ENCODE results near the gene LCN15.
"Not testable (repeated sequence)": the region's sequence is repeated elsewhere in the genome, so short reads cannot be mapped to it uniquely, and the experiment has no call there.

The LCN15 gene

GRCh38 chr9:136755302-136756133 lies 8.8 kb downstream of the LCN15 start:
- DNase-seq (ENCODE audit: low read depth), result not testable (repeated sequence)

- DNase-seq (ENCODE audit: low read depth), result no peak
These were observed 9.6 kb downstream of the LCN15 start for GRCh38 chr9:136754626-136755301.

GRCh38 chr9:136754059-136754572 lies 10.2 kb downstream of the LCN15 start:
- DNase-seq (ENCODE audit: low read depth), result no peak

GRCh38 chr9:136753371-136754058 lies 10.8 kb downstream of the LCN15 start:
- DNase-seq (ENCODE audit: low read depth), result no peak

- DNase-seq (ENCODE audit: low read depth), result no peak
These were observed 12.5 kb downstream of the LCN15 start for GRCh38 chr9:136751814-136752213.

- no peak for DNase-seq (ENCODE audit: low read depth)
These were observed 13.1 kb downstream of the LCN15 start for GRCh38 chr9:136751244-136751643.

GRCh38 chr9:136750526-136750925 lies 13.8 kb downstream of the LCN15 start:
- no peak for DNase-seq (ENCODE audit: low read depth)

GRCh38 chr9:136748666-136749611 lies 15.4 kb downstream of the LCN15 start:
- no peak for DNase-seq (ENCODE audit: low read depth)

GRCh38 chr9:136748201-136748600 lies 16.1 kb downstream of the LCN15 start, which contains the start of gene LCN6:
Gene LCN6, minus strand, starts transcription at chr9:136748525. Its CDS starts 42 bp downstream, at chr9:136748483.
- no peak for DNase-seq (ENCODE audit: low read depth)

- DNase-seq (ENCODE audit: low read depth), result no peak
These were observed 16.9 kb downstream of the LCN15 start for GRCh38 chr9:136747161-136748060.

GRCh38 chr9:136746621-136747020 lies 17.7 kb downstream of the LCN15 start:
- DNase-seq (ENCODE audit: low read depth), result no peak

- DNase-seq (ENCODE audit: low read depth), result no peak
These were observed 18.2 kb downstream of the LCN15 start for GRCh38 chr9:136746155-136746490.

- no peak for DNase-seq (ENCODE audit: low read depth)
These were observed 18.7 kb downstream of the LCN15 start for GRCh38 chr9:136745389-136746154.

GRCh38 chr9:136744773-136745172 lies 19.5 kb downstream of the LCN15 start:
- no peak for DNase-seq (ENCODE audit: low read depth)

- no peak for DNase-seq (ENCODE audit: low read depth)
These were observed 20.6 kb downstream of the LCN15 start for GRCh38 chr9:136743639-136744211.

GRCh38 chr9:136742591-136743391 lies 21.5 kb downstream of the LCN15 start, which contains the start of gene LCN10:
Gene LCN10, minus strand, starts transcription at chr9:136742940. Its CDS starts 37 bp downstream, at chr9:136742903.
- DNase-seq (ENCODE audit: low read depth), result no peak

GRCh38 chr9:136741883-136742571 lies 22.3 kb downstream of the LCN15 start:
- no peak for DNase-seq (ENCODE audit: low read depth)
